IMR-90 (cell line): ENCODE measurements around the gene FSTL5.

Source experiments
- ELK1 ChIP-seq: fragments of 150-350 bp; IDR thresholded peaks from 2 replicates; pipeline ENCODE4 v1.6.1; 2016; ENCODE audit warnings: low read depth, mild to moderate bottlenecking, low read length, moderate library complexity, borderline replicate concordance
- FOS ChIP-seq: fragments of 150-350 bp; IDR thresholded peaks from 2 replicates; pipeline ENCODE4 v1.6.1; 2016; ENCODE audit warnings: low read depth, low read length
- POLR2A ChIP-seq: IDR thresholded peaks from 2 replicates; pipeline ENCODE4 v1.6.1; 2012; ENCODE audit warnings: mild to moderate bottlenecking, low read depth, low read length
- SMC3 ChIP-seq: fragments of 150-350 bp; IDR thresholded peaks from 2 replicates; pipeline ENCODE4 v1.6.1; 2016; ENCODE audit warnings: low read depth, mild to moderate bottlenecking, antibody characterized with exemption, low read length, moderate library complexity
- TF ChIP-seq, protein P1 (sequence below): conservative IDR thresholded peaks from 2 replicates; pipeline ENCODE4 v1.5.1; 2012; ENCODE audit warnings: mild to moderate bottlenecking, low read depth, low read length, improper control_type of control experiment

GRCh38 chr4:161990721-161991120 is 173.1 kb downstream of the FSTL5 start:
- TF ChIP-seq, protein P1, sequence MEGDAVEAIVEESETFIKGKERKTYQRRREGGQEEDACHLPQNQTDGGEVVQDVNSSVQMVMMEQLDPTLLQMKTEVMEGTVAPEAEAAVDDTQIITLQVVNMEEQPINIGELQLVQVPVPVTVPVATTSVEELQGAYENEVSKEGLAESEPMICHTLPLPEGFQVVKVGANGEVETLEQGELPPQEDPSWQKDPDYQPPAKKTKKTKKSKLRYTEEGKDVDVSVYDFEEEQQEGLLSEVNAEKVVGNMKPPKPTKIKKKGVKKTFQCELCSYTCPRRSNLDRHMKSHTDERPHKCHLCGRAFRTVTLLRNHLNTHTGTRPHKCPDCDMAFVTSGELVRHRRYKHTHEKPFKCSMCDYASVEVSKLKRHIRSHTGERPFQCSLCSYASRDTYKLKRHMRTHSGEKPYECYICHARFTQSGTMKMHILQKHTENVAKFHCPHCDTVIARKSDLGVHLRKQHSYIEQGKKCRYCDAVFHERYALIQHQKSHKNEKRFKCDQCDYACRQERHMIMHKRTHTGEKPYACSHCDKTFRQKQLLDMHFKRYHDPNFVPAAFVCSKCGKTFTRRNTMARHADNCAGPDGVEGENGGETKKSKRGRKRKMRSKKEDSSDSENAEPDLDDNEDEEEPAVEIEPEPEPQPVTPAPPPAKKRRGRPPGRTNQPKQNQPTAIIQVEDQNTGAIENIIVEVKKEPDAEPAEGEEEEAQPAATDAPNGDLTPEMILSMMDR: no peak
- TF ChIP-seq ELK1 (no peak), SMC3 (no peak), FOS (no peak), POLR2A (no peak)
